OCI-LY3 (cell line): ENCODE measurements around the gene APOF.
A peak's percentile ranks its signal among the peaks of the same experiment; 100 is the strongest.

Source experiments
- H2AFZ ChIP-seq: fragments of 200-600, 300-600 bp; shearing (Covaris generic); 2 replicates; pipeline ENCODE4 v1.6.0; 2014; ENCODE audit warnings: antibody characterized with exemption, low read depth, low read length
- H3K27ac ChIP-seq: fragments of 200-600, 300-600 bp; sonication (generic); 2 replicates; pipeline ENCODE4 v1.5.1; 2014; ENCODE audit warnings: mild to moderate bottlenecking, low read length, moderate library complexity, mixed read lengths
- H3K27me3 ChIP-seq: fragments of 200-600, 300-600 bp; sonication (generic); 2 replicates; pipeline ENCODE4 v1.6.1; 2014; ENCODE audit warnings: low read depth, low read length, mixed read lengths
- H3K36me3 ChIP-seq: fragments of 200-600, 300-600 bp; sonication (generic); replicated peaks from 2 replicates; pipeline ENCODE3; 2014; ENCODE audit warnings: low read depth, low read length, mixed read lengths
- H3K4me1 ChIP-seq: fragments of 300-600, 200-600 bp; sonication (generic); 2 replicates; pipeline ENCODE4 v1.6.1; 2014; ENCODE audit warnings: low read length, mixed read lengths
- H3K4me2 ChIP-seq: fragments of 200-600, 300-600 bp; sonication (generic); 2 replicates; pipeline ENCODE4 v1.6.1; 2014; ENCODE audit warnings: low read length, mixed read lengths
- H3K4me3 ChIP-seq: fragments of 300-600, 200-600 bp; sonication (generic); 2 replicates; pipeline ENCODE4 v1.5.1; 2014; ENCODE audit warnings: antibody characterized with exemption, mild to moderate bottlenecking, low read length, moderate library complexity
- H3K79me2 ChIP-seq: fragments of 300-600, 200-600 bp; shearing (Covaris generic); 2 replicates; pipeline ENCODE4 v1.6.1; 2014; ENCODE audit warnings: mild to moderate bottlenecking, low read length, mixed read lengths
- H3K9ac ChIP-seq: fragments of 300-600, 200-600 bp; shearing (Covaris generic); 2 replicates; pipeline ENCODE4 v1.6.0; 2014; ENCODE audit warnings: mild to moderate bottlenecking, low read length, moderate library complexity
- H3K9me3 ChIP-seq: fragments of 200-600, 300-600 bp; shearing (Covaris generic); 2 replicates; pipeline ENCODE4 v1.6.1; 2014; ENCODE audit warnings: low read length, mixed read lengths; ENCODE audit not compliant: insufficient read depth
- H4K20me1 ChIP-seq: fragments of 200-600, 300-600 bp; sonication (generic); 2 replicates; pipeline ENCODE4 v1.6.1; 2016; ENCODE audit warnings: low read length, mixed read lengths; ENCODE audit not compliant: insufficient read depth
- CTCF ChIP-seq: fragments of 200-600, 300-600 bp; sonication (generic); IDR thresholded peaks from 2 replicates; pipeline ENCODE4 v1.5.1; 2014; ENCODE audit warnings: antibody characterized with exemption, low read length, low read depth
- EZH2phosphoT487 ChIP-seq: fragments of 200-600 bp; shearing (Covaris generic); IDR thresholded peaks from 2 replicates; pipeline ENCODE4 v1.6.1; 2018; ENCODE audit warnings: antibody characterized with exemption, mixed run types, low read depth

The APOF gene

GRCh38 chr12:56333197-56333678 lies 29.4 kb downstream of the APOF start:
- peaks cover 35% of the 10 kb centered on the region for H3K4me1 ChIP-seq
- H3K27me3 ChIP-seq, result no peaks in the 10 kb centered on the region
- H3K9me3 ChIP-seq, result no peaks in the 10 kb centered on the region
- H3K79me2 ChIP-seq, result peaks cover 11% of the 10 kb centered on the region
- TF ChIP-seq EZH2phosphoT487 (no peak), CTCF (no peak)
- no peaks in the 10 kb centered on the region for H4K20me1 ChIP-seq
- H3K27ac ChIP-seq, result peak overlapping the region; percentile 89
- peak overlapping the region; percentile 96 for H3K9ac ChIP-seq
- peak overlapping the region; percentile 84 for H3K4me3 ChIP-seq
- H3K4me2 ChIP-seq, result peak overlapping the region; percentile 97
- no peaks in the 10 kb centered on the region for H3K36me3 ChIP-seq
- H2AFZ ChIP-seq, result peak overlapping the region; percentile 52

- H3K36me3 ChIP-seq, result no peaks in the 10 kb centered on the region
- peaks cover 29% of the 10 kb centered on the region for H3K4me1 ChIP-seq
- no peaks in the 10 kb centered on the region for H3K9me3 ChIP-seq
- H4K20me1 ChIP-seq, result no peaks in the 10 kb centered on the region
- H3K27me3 ChIP-seq, result no peaks in the 10 kb centered on the region
- peak overlapping the region; percentile 97 for H3K4me2 ChIP-seq
- TF ChIP-seq EZH2phosphoT487 (no peak), CTCF (no peak)
- peak overlapping the region; percentile 89 for H3K27ac ChIP-seq
- no peak overlapping the region for H2AFZ ChIP-seq
- H3K4me3 ChIP-seq, result peak overlapping the region; percentile 84
- peak overlapping the region; percentile 96 for H3K9ac ChIP-seq
- H3K79me2 ChIP-seq, result peaks cover 11% of the 10 kb centered on the region
These were observed 30.0 kb downstream of the APOF start for GRCh38 chr12:56332512-56333196.

GRCh38 chr12:56330936-56331490 lies 31.6 kb downstream of the APOF start:
- Histone ChIP-seq H3K36me3 (peaks cover 15% of the 10 kb centered on the region), H2AFZ (no peak overlapping the region), H3K9ac (no peak overlapping the region), H3K4me1 (peaks cover 14% of the 10 kb centered on the region), H3K4me2 (no peak overlapping the region), H3K79me2 (peaks cover 11% of the 10 kb centered on the region), H4K20me1 (no peaks in the 10 kb centered on the region), H3K4me3 (no peak overlapping the region), H3K27me3 (no peaks in the 10 kb centered on the region), H3K27ac (no peak overlapping the region), H3K9me3 (no peaks in the 10 kb centered on the region)
- TF ChIP-seq EZH2phosphoT487 (no peak), CTCF (no peak)

- H3K4me2 ChIP-seq, result no peak overlapping the region
- no peak overlapping the region for H2AFZ ChIP-seq
- TF ChIP-seq EZH2phosphoT487, result no peak
- no peak for TF ChIP-seq CTCF
- H3K36me3 ChIP-seq, result peaks cover 45% of the 10 kb centered on the region
- H3K27me3 ChIP-seq, result no peaks in the 10 kb centered on the region
- H3K4me1 ChIP-seq, result no peaks in the 10 kb centered on the region
- H3K27ac ChIP-seq, result no peak overlapping the region
- H3K9me3 ChIP-seq, result no peaks in the 10 kb centered on the region
- H3K4me3 ChIP-seq, result no peak overlapping the region
- no peaks in the 10 kb centered on the region for H3K79me2 ChIP-seq
- no peak overlapping the region for H3K9ac ChIP-seq
- no peaks in the 10 kb centered on the region for H4K20me1 ChIP-seq
These were observed 36.1 kb downstream of the APOF start for GRCh38 chr12:56326533-56326932.
